Measurements from ENCODE around the gene TEX2. TPM values are rescaled to one million over a fixed set of nuclear protein-coding genes. Genes with fewer than 3 reads are reported as not detected.

TEX2 gene
- total RNA-seq, 4 donors from 2014 or later: 29.9 to 59.2 (median 39.9) TPM

GRCh38 chr17:64250233-64250835 is 12.7 kb downstream of the TEX2 start:
- no peak for DNase-seq (ENCODE audit: low spot score in 2 of 2)
- intact Hi-C loops (cut with DNase I; ENCODE audit: low total_unique reads): loop anchor here (10.0 kb wide), 1 partner anchor 96 kb away; no protein-coding TSS in a partner anchor
- TF ChIP-seq CTCF (IDR thresholded peaks at IDR 0.05) (no peak), POLR2A (IDR thresholded peaks at IDR 0.05) (no peak)
- H3K4me3 ChIP-seq (ENCODE audit: low read depth, poor library complexity, severe bottlenecking): no peak overlapping the region
- WGBS, 2 donors: 79 to 85% methylated on average over 4 of the region's 4 CpGs

GRCh38 chr17:64247836-64248235 is 15.2 kb downstream of the TEX2 start:
- no peak for TF ChIP-seq CTCF (IDR thresholded peaks at IDR 0.05)
- no peak for TF ChIP-seq POLR2A (IDR thresholded peaks at IDR 0.05)
- intact Hi-C loops (cut with DNase I; ENCODE audit: low total_unique reads): no loop called here
- no peak for DNase-seq (ENCODE audit: low spot score in 2 of 2)
- WGBS, 2 donors: 94 to 96% methylated on average over 1 of the region's 1 CpG
- no peak overlapping the region for H3K4me3 ChIP-seq (ENCODE audit: low read depth, poor library complexity, severe bottlenecking)

GRCh38 chr17:64245218-64246145 is 17.6 kb downstream of the TEX2 start:
- intact Hi-C loops (cut with DNase I; ENCODE audit: low total_unique reads): no loop called here

GRCh38 chr17:64244165-64244564 is 18.9 kb downstream of the TEX2 start:
- TF ChIP-seq CTCF (IDR thresholded peaks at IDR 0.05): no peak
- TF ChIP-seq POLR2A (IDR thresholded peaks at IDR 0.05): no peak
- intact Hi-C loops (cut with DNase I; ENCODE audit: low total_unique reads): no loop called here
- no peak overlapping the region for H3K4me3 ChIP-seq (ENCODE audit: low read depth, poor library complexity, severe bottlenecking)
- WGBS, 2 donors: 90 to 93% methylated on average over 5 of the region's 5 CpGs
- DNase-seq (ENCODE audit: low spot score in 2 of 2): no peak

More at GRCh38 chr17:64245218-64246145, 17.6 kb downstream of the TEX2 start:
- DNase-seq (ENCODE audit: low spot score in 2 of 2): no peak
- TF ChIP-seq CTCF (IDR thresholded peaks at IDR 0.05): no peak
- TF ChIP-seq POLR2A (IDR thresholded peaks at IDR 0.05): no peak
- 90 to 91% methylated on average over 11 of the region's 11 CpGs for WGBS, 2 donors
- no peak overlapping the region for H3K4me3 ChIP-seq (ENCODE audit: low read depth, poor library complexity, severe bottlenecking)

- intact Hi-C loops (cut with DNase I; ENCODE audit: low total_unique reads): no loop called here
- no peak for DNase-seq (ENCODE audit: low spot score in 2 of 2)
These were observed 19.7 kb downstream of the TEX2 start for GRCh38 chr17:64243340-64243739.

More at GRCh38 chr17:64243340-64243739, 19.7 kb downstream of the TEX2 start:
- H3K4me3 ChIP-seq (ENCODE audit: low read depth, poor library complexity, severe bottlenecking): no peak overlapping the region
- no peak for TF ChIP-seq CTCF (IDR thresholded peaks at IDR 0.05)
- TF ChIP-seq POLR2A (IDR thresholded peaks at IDR 0.05): no peak
- 91 to 98% methylated on average over 2 of the region's 2 CpGs for WGBS, 2 donors
